GM12892 (cell line): Measurements from ENCODE around the gene PPP1R37.

Source experiments
- POLR2A ChIP-seq: IDR thresholded peaks from 2 replicates; pipeline ENCODE4 v1.6.1; 2011; ENCODE audit warnings: low read depth, low read length, control low read depth
- POLR2AphosphoS5 ChIP-seq: IDR thresholded peaks from 2 replicates; pipeline ENCODE4 v1.6.1; 2011; ENCODE audit warnings: low read depth, low read length, control low read depth
- TAF1 ChIP-seq: IDR thresholded peaks from 2 replicates; pipeline ENCODE4 v1.6.1; 2011; ENCODE audit warnings: low read depth, mild to moderate bottlenecking, control low read depth, low read length, borderline replicate concordance

- no peak for TF ChIP-seq POLR2AphosphoS5
- no peak for TF ChIP-seq POLR2A
- no peak for TF ChIP-seq TAF1
These were observed 17.9 kb downstream of the PPP1R37 start for GRCh38 chr19:45110851-45111266.
